Measurements from ENCODE around the gene COL4A2.
A peak's percentile ranks its signal among the peaks of the same experiment; 100 is the strongest.

The COL4A2 gene

DNA sequence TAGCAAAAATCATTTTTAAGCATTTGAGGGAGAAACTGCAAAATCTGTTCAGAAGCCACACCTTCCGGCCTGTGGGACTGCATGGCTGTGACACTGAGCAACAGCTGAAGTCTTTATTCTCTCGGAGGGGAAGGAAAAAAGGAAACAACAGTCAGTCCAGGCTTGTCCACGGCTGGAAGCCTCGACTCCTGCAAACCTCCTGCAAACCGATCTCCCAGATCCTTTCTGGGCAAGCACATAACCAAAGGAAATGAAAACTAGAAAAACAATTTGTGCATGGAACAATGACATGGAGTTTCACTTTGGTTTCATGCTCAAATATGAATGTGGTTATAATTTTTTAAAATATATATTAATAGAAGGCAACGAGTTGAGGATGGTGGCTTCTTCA, 1.1 kb upstream of the COL4A2 start:
- peak overlapping the region in 1 of 2 donors; percentile 15 for H3K9ac ChIP-seq (ENCODE audit: low read depth in 1 of 2, low read length in 2 of 2)

DNA sequence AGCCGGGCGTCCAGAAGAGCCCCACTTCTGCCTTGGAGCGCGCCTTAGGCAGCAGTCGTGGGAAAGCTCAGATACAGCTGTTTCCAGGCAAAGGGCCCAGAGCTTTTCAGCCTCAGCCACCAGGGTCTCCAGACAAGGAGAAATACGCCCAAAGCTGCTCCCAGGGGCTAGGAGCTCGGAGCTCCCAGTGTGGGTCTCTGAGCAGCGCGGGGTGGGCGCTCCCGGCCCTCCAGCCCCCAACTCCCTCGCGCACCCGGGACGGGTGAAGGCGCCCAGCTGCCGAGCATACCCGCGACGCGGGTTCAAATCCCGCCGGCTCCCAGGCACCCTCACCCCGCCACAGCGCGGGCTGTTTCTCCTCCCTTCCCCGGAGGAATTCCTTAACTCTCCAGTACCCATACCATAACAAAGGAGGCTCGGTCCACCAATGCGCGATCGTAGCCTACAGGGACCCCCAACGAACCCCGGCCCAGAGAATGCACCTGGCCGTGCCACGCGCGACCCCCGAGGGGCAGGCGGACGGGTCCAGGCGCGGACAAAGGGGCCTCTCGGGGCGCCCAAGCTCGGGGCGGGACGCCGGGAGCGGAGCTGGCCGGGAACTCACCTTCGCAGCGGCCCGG, 634 bp upstream of the COL4A2 start:
- H3K27ac ChIP-seq (ENCODE audit: low read depth, low read length): peak overlapping the region; percentile 86
- H3K4me1 ChIP-seq (ENCODE audit: control insufficient read depth in 1 of 2, insufficient read depth in 2 of 2, low read length in 2 of 2): peaks cover 10 to 17% of the 10 kb centered on the region in 2 donors
- H3K9ac ChIP-seq (ENCODE audit: low read depth in 1 of 2, low read length in 2 of 2): peak overlapping the region; percentile 28 to 30
- peaks cover 25 to 45% of the 10 kb centered on the region in 2 donors for H3K27me3 ChIP-seq (ENCODE audit: control insufficient read depth in 1 of 2, insufficient read depth in 2 of 2, low read length in 2 of 2)
- peaks cover 0 to 4% of the 10 kb centered on the region in 2 donors for H3K36me3 ChIP-seq (ENCODE audit: control insufficient read depth in 1 of 2, insufficient read depth in 2 of 2, low read length in 2 of 2)
- H3K4me3 ChIP-seq (ENCODE audit: low read depth in 1 of 2, low read length in 2 of 2): peak overlapping the region; percentile 25 to 58
- H3K9me3 ChIP-seq (ENCODE audit: control insufficient read depth in 1 of 2, low read length in 2 of 2): no peaks in the 10 kb centered on the region

More for the DNA sequence above, 1.1 kb upstream of the COL4A2 start:
- H3K9me3 ChIP-seq (ENCODE audit: control insufficient read depth in 1 of 2, low read length in 2 of 2): no peaks in the 10 kb centered on the region
- peak overlapping the region; percentile 25 to 58 for H3K4me3 ChIP-seq (ENCODE audit: low read depth in 1 of 2, low read length in 2 of 2)
- peaks cover 25 to 40% of the 10 kb centered on the region in 2 donors for H3K27me3 ChIP-seq (ENCODE audit: control insufficient read depth in 1 of 2, insufficient read depth in 2 of 2, low read length in 2 of 2)
- peak overlapping the region; percentile 59 for H3K27ac ChIP-seq (ENCODE audit: low read depth, low read length)
- peaks cover 0 to 4% of the 10 kb centered on the region in 2 donors for H3K36me3 ChIP-seq (ENCODE audit: control insufficient read depth in 1 of 2, insufficient read depth in 2 of 2, low read length in 2 of 2)
- peaks cover 10 to 14% of the 10 kb centered on the region in 2 donors for H3K4me1 ChIP-seq (ENCODE audit: control insufficient read depth in 1 of 2, insufficient read depth in 2 of 2, low read length in 2 of 2)

DNA sequence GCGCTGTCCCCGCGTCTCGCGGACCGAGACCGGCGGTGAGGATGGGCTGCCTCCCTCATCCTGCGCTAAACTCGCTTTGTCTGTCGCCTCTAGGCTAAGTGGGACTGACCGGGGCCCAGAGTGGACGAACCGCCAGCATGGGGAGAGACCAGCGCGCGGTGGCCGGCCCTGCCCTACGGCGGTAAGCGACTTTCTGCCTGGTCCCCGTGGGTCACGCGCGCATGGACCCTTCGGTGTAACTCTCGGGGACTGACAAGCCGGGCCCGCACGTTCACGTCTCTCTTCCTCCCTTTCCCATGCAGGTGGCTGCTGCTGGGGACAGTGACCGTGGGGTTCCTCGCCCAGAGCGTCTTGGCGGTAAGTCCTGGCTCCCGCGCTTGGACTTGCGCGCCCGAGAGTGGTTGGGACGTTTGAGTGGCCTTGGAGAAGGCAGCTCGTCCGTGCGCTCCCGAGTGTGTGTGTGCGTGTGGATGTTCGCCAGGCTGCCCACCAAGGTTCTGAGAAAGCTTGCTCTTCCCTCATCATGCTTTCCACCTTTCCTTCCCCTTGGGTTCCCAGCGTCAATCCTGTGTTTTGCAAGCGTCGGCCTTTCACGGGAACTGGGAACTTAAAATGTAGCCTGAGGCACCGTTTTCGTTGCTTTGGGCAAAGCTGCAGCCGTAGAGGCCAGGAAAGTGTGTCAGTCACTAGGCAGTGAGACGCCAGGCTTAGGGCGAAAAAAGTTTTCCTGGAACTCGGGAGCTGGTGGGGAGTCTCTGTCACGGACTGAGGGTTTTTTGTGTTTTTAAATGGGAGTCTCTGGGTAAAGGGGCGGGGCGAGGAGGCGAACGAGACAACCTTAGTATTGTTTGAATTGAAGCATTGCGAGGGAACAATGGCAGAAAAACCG, 927 bp downstream of the COL4A2 start:
- H3K27me3 ChIP-seq (ENCODE audit: control insufficient read depth in 1 of 2, insufficient read depth in 2 of 2, low read length in 2 of 2): peaks cover 25 to 46% of the 10 kb centered on the region in 2 donors
- peaks cover 10 to 14% of the 10 kb centered on the region in 2 donors for H3K4me1 ChIP-seq (ENCODE audit: control insufficient read depth in 1 of 2, insufficient read depth in 2 of 2, low read length in 2 of 2)
- H3K9me3 ChIP-seq (ENCODE audit: control insufficient read depth in 1 of 2, low read length in 2 of 2): no peaks in the 10 kb centered on the region
- H3K4me3 ChIP-seq (ENCODE audit: low read depth in 1 of 2, low read length in 2 of 2): peak overlapping the region; percentile 69 to 76
- peak overlapping the region; percentile 86 for H3K27ac ChIP-seq (ENCODE audit: low read depth, low read length)
- H3K36me3 ChIP-seq (ENCODE audit: control insufficient read depth in 1 of 2, insufficient read depth in 2 of 2, low read length in 2 of 2): peaks cover 0 to 4% of the 10 kb centered on the region in 2 donors
- H3K9ac ChIP-seq (ENCODE audit: low read depth in 1 of 2, low read length in 2 of 2): peak overlapping the region; percentile 60 to 70

DNA sequence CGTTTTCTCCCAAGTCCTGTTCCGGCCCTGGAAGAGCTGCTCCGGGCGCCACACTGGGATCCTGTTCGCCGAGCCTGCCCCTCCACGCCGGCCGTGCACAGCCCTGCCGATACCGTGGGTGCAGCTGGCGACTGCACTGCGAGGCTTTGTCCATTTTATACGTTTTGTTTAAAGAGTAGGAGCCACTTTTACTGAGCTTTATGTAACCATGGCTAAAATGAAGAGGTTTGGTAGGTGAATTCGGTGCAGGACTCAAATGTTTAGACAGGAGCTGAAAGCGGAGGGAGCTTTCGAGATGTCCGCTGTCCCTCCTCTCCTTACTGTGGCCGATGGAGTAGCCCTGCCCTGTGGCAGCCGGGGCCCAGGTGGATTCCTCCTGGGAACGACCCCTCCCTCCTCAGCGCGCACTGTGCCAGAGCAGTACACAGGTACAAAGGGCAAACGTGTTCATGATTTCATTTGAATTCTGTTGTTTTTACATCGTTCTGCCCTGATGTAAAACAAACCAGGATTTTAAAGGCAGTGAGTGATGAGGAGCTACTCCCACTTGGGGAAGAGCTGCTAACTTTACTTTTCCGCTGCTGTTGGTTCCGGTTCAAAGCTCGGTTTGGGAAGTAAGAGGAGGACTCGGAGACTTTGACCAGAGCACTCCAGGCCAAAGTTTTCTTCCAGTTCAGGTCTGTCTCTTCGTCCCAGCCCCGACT, 1.7 kb downstream of the COL4A2 start:
- Histone ChIP-seq H3K9ac (ENCODE audit: low read depth in 1 of 2, low read length in 2 of 2) (peak overlapping the region; percentile 36 to 60), H3K4me3 (ENCODE audit: low read depth in 1 of 2, low read length in 2 of 2) (peak overlapping the region; percentile 69 to 76), H3K27ac (ENCODE audit: low read depth, low read length) (peak overlapping the region; percentile 86), H3K36me3 (ENCODE audit: control insufficient read depth in 1 of 2, insufficient read depth in 2 of 2, low read length in 2 of 2) (peaks cover 0 to 4% of the 10 kb centered on the region in 2 donors), H3K9me3 (ENCODE audit: control insufficient read depth in 1 of 2, low read length in 2 of 2) (no peaks in the 10 kb centered on the region), H3K4me1 (ENCODE audit: control insufficient read depth in 1 of 2, insufficient read depth in 2 of 2, low read length in 2 of 2) (peaks cover 10 to 14% of the 10 kb centered on the region in 2 donors), H3K27me3 (ENCODE audit: control insufficient read depth in 1 of 2, insufficient read depth in 2 of 2, low read length in 2 of 2) (peaks cover 25 to 40% of the 10 kb centered on the region in 2 donors)

DNA sequence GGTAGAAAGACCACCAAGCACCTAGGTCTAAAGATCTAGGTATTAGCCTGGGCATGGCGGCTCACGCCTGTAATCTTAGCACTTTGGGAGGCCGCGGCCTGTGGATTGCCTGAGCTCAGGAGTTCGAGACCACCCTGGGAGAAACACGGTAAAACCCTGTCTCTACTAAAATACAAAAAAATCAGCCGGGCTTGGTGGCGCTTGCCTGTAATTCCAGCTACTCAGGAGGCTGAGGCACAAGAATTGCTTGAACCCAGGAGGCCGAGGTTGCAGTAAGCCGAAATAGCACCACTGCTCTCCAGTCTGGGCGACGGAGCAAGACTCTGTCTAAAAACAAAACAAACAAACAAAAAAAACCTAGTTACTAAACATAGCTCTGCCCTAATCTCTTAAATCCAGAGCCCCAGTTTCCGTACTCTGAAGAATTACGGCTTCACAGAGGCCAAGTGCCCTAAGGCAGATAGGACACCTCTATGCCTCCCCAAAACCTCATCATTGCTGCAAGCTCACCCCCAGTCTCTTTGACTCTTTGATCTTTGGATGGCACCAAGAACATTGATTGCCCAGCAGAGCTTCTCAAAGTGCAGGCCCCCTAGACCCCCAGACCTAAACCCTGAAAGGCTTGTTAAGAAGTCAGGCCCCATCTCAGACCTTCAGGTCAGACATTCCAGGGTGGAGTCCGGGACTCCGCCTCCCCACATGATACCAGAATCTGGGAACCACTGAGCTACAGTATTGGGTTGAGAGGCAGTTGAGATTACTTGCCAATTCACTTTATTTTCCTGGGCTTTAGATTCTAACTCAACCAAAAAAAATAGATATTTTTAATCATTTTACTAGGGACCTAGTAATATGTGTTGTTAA, 2.8 kb downstream of the COL4A2 start:
- no peak overlapping the region for H3K9ac ChIP-seq (ENCODE audit: low read depth in 1 of 2, low read length in 2 of 2)

DNA sequence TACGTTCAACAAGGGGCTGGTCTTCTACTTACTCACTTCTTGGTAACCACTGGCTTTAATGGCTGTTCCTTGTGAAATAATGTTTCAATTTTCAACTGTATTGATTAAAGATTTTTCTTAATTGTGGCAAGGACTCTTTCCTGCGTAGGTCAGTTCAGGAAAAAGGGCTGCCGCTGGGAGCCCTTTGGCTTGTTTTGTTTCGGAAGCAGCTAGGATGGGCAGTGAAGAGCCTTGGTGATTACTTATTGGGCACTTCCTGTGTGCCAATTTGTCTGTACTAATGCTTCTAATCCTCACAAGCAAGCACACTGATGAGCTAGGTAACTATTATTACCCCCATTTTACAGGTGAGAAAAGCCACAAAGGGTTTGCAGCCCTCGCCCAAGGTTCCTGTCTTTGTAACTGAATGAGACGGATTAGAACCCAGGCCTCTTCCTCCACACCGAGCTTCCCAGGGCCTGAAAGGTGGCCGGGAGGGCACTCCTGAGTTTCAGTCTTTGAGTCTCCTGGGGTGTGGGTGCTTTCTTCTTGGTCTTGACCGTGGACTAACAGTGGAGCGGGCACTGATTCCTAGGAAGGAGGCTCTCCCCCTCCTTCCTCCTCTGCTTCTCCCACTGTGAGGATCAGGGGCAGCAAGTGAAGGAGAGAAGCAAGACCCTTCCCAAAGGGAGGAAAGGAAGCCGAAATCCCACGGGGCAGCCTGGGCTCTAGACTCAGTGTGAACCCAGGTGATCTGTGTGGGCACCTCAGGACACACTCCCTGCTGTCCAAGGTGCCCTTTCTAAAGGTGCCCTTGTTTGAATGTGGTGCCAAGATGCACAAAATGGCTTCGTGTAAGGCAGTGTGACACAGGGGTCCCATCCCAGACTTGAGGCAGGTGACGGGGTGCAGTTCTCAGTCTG, 3.7 kb downstream of the COL4A2 start:
- Histone ChIP-seq H3K9ac (ENCODE audit: low read depth in 1 of 2, low read length in 2 of 2) (peak overlapping the region; percentile 18 to 33), H3K36me3 (ENCODE audit: control insufficient read depth in 1 of 2, insufficient read depth in 2 of 2, low read length in 2 of 2) (peaks cover 0 to 4% of the 10 kb centered on the region in 2 donors), H3K27ac (ENCODE audit: low read depth, low read length) (peak overlapping the region; percentile 42), H3K27me3 (ENCODE audit: control insufficient read depth in 1 of 2, insufficient read depth in 2 of 2, low read length in 2 of 2) (peaks cover 20 to 31% of the 10 kb centered on the region in 2 donors), H3K4me3 (ENCODE audit: low read depth in 1 of 2, low read length in 2 of 2) (peak overlapping the region in 1 of 2 donors; percentile 26), H3K9me3 (ENCODE audit: control insufficient read depth in 1 of 2, low read length in 2 of 2) (no peaks in the 10 kb centered on the region), H3K4me1 (ENCODE audit: control insufficient read depth in 1 of 2, insufficient read depth in 2 of 2, low read length in 2 of 2) (peaks cover 10 to 17% of the 10 kb centered on the region in 2 donors)

More for the DNA sequence above, 2.8 kb downstream of the COL4A2 start:
- H3K4me1 ChIP-seq (ENCODE audit: control insufficient read depth in 1 of 2, insufficient read depth in 2 of 2, low read length in 2 of 2): peaks cover 10 to 17% of the 10 kb centered on the region in 2 donors
- no peaks in the 10 kb centered on the region for H3K9me3 ChIP-seq (ENCODE audit: control insufficient read depth in 1 of 2, low read length in 2 of 2)
- peak overlapping the region; percentile 69 to 76 for H3K4me3 ChIP-seq (ENCODE audit: low read depth in 1 of 2, low read length in 2 of 2)
- H3K27ac ChIP-seq (ENCODE audit: low read depth, low read length): peak overlapping the region; percentile 42
- peaks cover 21 to 35% of the 10 kb centered on the region in 2 donors for H3K27me3 ChIP-seq (ENCODE audit: control insufficient read depth in 1 of 2, insufficient read depth in 2 of 2, low read length in 2 of 2)
- peaks cover 0 to 4% of the 10 kb centered on the region in 2 donors for H3K36me3 ChIP-seq (ENCODE audit: control insufficient read depth in 1 of 2, insufficient read depth in 2 of 2, low read length in 2 of 2)

DNA sequence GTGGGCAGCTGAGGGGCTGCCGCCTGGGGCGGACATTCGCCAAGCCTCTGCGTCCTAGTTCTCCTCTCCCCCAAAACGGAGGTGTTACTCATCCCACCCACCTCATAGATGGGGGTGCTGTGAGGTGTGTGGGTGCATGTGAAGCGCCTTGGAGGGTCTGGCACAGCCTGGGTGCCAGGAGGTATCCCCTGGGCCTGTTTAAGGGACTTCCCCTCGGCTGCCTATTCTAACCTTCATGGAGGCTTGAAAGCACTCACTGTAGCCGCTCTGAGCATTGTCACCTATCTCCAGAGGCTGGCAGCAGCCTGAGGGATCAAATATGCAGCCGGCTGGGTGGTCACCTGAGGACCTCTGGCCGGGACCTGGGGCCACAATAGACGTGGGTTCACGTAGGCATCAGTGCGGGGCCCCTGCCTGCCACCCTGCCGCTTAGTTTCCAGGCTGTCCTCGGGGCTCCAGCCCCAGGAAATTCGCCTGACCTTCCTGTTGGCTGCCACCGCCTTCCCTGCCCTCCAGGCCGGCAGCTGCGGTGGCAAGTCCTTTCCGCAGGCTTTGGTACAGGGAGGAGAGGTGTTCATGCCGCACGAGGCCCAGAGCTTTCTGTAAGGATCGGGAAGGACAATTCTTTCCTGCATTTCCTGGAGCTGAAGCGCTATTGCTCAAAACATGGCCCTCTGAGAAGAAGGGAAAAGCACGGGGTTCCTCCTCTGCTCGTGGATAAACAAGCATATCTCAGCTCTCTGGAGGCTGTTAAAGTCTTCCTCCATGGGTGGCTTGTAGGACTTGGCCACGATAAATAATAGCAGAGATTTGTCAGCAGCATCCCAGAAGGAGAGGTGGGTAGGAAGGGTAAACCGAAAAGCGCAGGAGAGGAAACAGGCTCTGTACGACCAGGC, 4.6 kb downstream of the COL4A2 start:
- no peak overlapping the region for H3K4me3 ChIP-seq (ENCODE audit: low read depth in 1 of 2, low read length in 2 of 2)
- H3K9me3 ChIP-seq (ENCODE audit: control insufficient read depth in 1 of 2, low read length in 2 of 2): no peaks in the 10 kb centered on the region
- peak overlapping the region; percentile 42 for H3K27ac ChIP-seq (ENCODE audit: low read depth, low read length)
- peak overlapping the region in 1 of 2 donors; percentile 33 for H3K9ac ChIP-seq (ENCODE audit: low read depth in 1 of 2, low read length in 2 of 2)
- peaks cover 20 to 31% of the 10 kb centered on the region in 2 donors for H3K27me3 ChIP-seq (ENCODE audit: control insufficient read depth in 1 of 2, insufficient read depth in 2 of 2, low read length in 2 of 2)
- H3K36me3 ChIP-seq (ENCODE audit: control insufficient read depth in 1 of 2, insufficient read depth in 2 of 2, low read length in 2 of 2): peaks cover 0 to 4% of the 10 kb centered on the region in 2 donors
- H3K4me1 ChIP-seq (ENCODE audit: control insufficient read depth in 1 of 2, insufficient read depth in 2 of 2, low read length in 2 of 2): peaks cover 10 to 17% of the 10 kb centered on the region in 2 donors

DNA sequence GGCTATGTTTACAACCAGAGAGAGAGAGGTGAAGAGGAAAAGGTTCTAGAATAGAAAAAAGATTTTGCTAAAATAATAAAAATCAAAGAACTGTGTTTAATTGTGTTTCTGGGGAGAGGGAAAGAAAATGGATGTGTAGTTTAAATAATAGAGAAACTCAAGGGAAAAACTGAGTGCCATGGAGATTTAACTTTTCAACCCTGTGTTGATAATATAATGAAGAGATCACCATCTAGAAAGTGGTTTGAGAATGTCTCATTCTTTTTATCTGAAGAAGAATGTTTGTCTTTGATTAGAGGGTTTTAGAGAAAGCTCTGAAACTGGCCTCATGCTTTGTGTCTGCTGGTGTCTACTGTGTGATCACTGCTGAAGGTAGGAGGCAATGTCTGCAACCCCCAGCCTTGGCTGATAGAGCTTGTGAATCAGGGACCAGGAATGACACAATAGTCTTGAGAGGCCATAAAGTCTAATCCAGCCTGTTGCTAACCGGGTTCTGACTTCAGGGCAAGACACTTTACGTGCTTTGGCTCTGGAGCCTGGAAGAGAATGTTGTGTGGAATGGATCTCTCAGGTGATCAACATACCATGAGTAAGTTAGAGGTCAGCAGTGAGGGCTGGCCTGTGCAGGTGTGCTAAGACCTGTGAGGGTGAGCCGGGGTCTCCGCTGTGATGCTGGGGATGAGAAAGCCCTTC, 5.4 kb downstream of the COL4A2 start:
- Histone ChIP-seq H3K9ac (ENCODE audit: low read depth in 1 of 2, low read length in 2 of 2) (no peak overlapping the region), H3K36me3 (ENCODE audit: control insufficient read depth in 1 of 2, insufficient read depth in 2 of 2, low read length in 2 of 2) (peaks cover 4 to 5% of the 10 kb centered on the region in 2 donors), H3K27me3 (ENCODE audit: control insufficient read depth in 1 of 2, insufficient read depth in 2 of 2, low read length in 2 of 2) (peaks cover 22 to 30% of the 10 kb centered on the region in 2 donors), H3K4me3 (ENCODE audit: low read depth in 1 of 2, low read length in 2 of 2) (peak overlapping the region in 1 of 2 donors; percentile 8), H3K4me1 (ENCODE audit: control insufficient read depth in 1 of 2, insufficient read depth in 2 of 2, low read length in 2 of 2) (peaks cover 10 to 21% of the 10 kb centered on the region in 2 donors), H3K27ac (ENCODE audit: low read depth, low read length) (peak overlapping the region; percentile 23), H3K9me3 (ENCODE audit: control insufficient read depth in 1 of 2, low read length in 2 of 2) (no peaks in the 10 kb centered on the region)
